ENCODE data around the gene EFHC1.

Gene EFHC1

GRCh38 chr6:52403627-52404026 is 16.5 kb upstream of the EFHC1 start:
- peak; percentile 36 for ATAC-seq
- TF ChIP-seq RARB (CRISPR knock-in tag; IDR thresholded peaks at IDR 0.05) (no peak), OSR1 (CRISPR knock-in tag; IDR thresholded peaks at IDR 0.05) (no peak), TOX (CRISPR knock-in tag; IDR thresholded peaks at IDR 0.05; ENCODE audit: borderline replicate concordance) (no peak), TCF4 (CRISPR knock-in tag; IDR thresholded peaks at IDR 0.05; ENCODE audit: borderline replicate concordance) (peak; percentile 25; the same call in 1 of the 2 replicates), CREB5 (CRISPR knock-in tag; IDR thresholded peaks at IDR 0.05; ENCODE audit: low read depth) (no peak), ZNF8 (CRISPR knock-in tag; IDR thresholded peaks at IDR 0.05) (peak; percentile 45; the same call in 1 of the 2 replicates), SNAI2 (CRISPR knock-in tag; IDR thresholded peaks at IDR 0.05) (no peak), PPARA (CRISPR knock-in tag; IDR thresholded peaks at IDR 0.05; ENCODE audit: borderline replicate concordance) (no peak), ARNTL (CRISPR knock-in tag; IDR thresholded peaks at IDR 0.05; ENCODE audit: borderline replicate concordance, low read depth) (no peak), ZNF565 (CRISPR knock-in tag; conservative IDR thresholded peaks at IDR 0.05; ENCODE audit: low read depth) (0 out of 2 replicates have a peak, but pooled peaks have one; percentile 50), ZNF70 (CRISPR knock-in tag; IDR thresholded peaks at IDR 0.05) (no peak), ESRRG (CRISPR knock-in tag; IDR thresholded peaks at IDR 0.05) (no peak), ZFP3 (CRISPR knock-in tag; IDR thresholded peaks at IDR 0.05) (no peak), ZFP30 (CRISPR knock-in tag; IDR thresholded peaks at IDR 0.05) (no peak), BACH2 (CRISPR knock-in tag; IDR thresholded peaks at IDR 0.05; ENCODE audit: borderline replicate concordance) (no peak), CSRNP3 (CRISPR knock-in tag; IDR thresholded peaks at IDR 0.05) (0 out of 2 replicates have a peak, but pooled peaks have one; percentile 23), CSDC2 (CRISPR knock-in tag; IDR thresholded peaks at IDR 0.05) (no peak), ZC3H10 (CRISPR knock-in tag; IDR thresholded peaks at IDR 0.05) (no peak), TSHZ2 (CRISPR knock-in tag; IDR thresholded peaks at IDR 0.05) (peak; percentile 75; the same call in 1 of the 2 replicates), POU6F1 (CRISPR knock-in tag; IDR thresholded peaks at IDR 0.05; ENCODE audit: borderline replicate concordance, low read depth) (no peak), ISL1 (CRISPR knock-in tag; IDR thresholded peaks at IDR 0.05) (0 out of 2 replicates have a peak, but pooled peaks have one; percentile 18), GLIS3 (CRISPR knock-in tag; IDR thresholded peaks at IDR 0.05) (no peak), PATZ1 (CRISPR knock-in tag; IDR thresholded peaks at IDR 0.05; ENCODE audit: borderline replicate concordance) (no peak)

GRCh38 chr6:52405243-52405642 is 14.9 kb upstream of the EFHC1 start:
- no peak for TF ChIP-seq TOX (CRISPR knock-in tag; IDR thresholded peaks at IDR 0.05; ENCODE audit: borderline replicate concordance)
- TF ChIP-seq PPARA (CRISPR knock-in tag; IDR thresholded peaks at IDR 0.05; ENCODE audit: borderline replicate concordance), result no peak
- TF ChIP-seq POU6F1 (CRISPR knock-in tag; IDR thresholded peaks at IDR 0.05; ENCODE audit: borderline replicate concordance, low read depth), result no peak
- TF ChIP-seq CREB5 (CRISPR knock-in tag; IDR thresholded peaks at IDR 0.05; ENCODE audit: low read depth), result no peak
- ATAC-seq, result no peak
